SIG-M5 (cell line): ENCODE data around the gene ZNF385B.

Source experiments
- DNase-seq: peaks from one replicate; lab custom pipeline; 2025; lab: John Stamatoyannopoulos, UW

The ZNF385B gene

DNA sequence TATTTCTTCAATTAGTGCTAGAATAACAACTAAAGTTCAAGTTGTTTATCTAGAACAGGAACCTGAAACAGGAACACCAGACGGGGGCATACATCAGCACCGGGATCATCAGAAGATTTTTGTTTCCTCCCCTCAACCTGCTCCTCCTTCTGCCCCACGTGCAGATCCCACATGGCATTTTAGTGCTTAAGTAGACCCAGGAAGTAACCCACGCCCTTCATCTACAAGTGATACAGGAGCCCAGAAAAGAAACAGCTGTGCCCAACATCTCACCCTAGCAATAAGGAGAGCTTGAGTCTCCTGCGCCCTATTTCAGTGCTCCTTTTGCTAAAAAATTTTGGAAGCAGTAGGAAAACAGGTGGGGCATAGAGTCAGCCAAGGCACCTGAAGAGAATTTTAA, 5.2 kb downstream of the ZNF385B start:
- DNase-seq = no peak

DNA sequence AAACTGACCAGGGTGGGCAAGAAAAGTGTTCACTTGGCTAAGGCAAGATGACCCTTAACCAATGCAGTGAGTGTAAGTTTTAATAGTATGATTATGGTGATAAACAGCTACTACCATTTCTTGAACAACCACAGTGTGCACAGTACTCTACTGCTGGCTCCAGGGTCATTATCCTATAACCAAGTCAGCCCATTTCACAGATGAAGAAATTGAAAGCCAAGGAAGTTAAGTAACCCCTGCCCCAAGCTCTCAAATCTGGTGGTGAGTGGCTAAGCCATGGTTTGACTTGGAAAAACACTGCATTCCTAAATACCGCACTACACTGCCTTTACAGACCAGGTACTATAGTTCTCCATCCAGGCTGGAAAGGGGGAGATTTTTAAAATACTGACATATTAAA, 5.7 kb downstream of the ZNF385B start:
- DNase-seq = no peak

DNA sequence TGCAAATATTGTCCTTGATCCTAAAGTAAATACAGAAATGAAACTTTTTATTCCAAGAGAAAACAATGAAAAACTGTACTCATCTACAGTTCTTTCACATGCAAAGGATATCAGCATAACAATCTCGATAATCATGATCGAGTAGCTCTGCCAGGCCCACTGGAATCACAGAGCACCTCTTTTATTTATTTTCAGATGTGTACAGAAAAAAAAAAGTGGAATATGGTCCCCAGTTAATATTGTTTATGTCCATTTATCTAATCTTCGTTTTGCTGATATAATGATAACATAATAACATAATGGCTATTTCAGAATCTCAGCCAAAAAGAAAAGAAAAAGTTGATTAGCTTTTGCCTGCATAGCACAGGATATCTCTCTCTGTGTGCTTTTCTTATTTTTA, 6.5 kb downstream of the ZNF385B start:
- no peak for DNase-seq

DNA sequence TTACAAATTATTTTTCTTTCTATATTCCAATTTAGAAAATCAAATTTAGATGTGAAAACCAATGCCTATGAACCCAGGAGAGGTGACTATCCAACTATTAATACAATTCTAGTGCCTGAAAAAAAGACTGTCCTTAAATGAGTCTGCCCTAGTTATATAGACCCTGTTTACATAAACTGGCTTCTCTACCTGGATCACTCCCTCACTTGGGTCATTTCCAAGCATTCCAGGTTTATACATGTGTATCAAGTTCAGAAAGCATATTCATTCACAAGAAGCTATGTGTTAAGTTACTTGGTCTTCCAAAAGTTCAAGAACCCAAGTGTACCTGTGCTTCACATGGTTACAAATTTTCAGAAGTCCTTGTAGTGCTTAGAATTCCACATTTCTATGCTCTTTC, 8.3 kb downstream of the ZNF385B start:
- no peak for DNase-seq

DNA sequence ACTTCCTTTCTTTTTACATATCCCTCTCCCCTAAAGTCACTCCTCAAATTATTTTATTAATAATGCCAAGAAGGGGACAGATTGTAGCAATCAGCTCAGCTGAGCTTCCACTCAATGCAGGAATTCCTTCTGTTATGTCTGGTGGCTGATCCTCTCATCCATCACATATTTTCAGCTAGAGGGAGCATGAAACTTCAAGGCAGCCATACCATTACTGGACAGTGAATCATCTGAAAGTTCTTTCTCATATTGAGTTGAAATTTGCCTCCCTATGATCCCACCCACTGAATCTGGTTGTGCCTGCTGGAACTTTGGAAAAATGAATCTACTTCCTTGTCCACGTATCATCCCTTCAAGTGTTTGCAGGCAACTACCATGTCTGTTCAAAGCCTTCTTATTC, 11.2 kb downstream of the ZNF385B start:
- no peak for DNase-seq

DNA sequence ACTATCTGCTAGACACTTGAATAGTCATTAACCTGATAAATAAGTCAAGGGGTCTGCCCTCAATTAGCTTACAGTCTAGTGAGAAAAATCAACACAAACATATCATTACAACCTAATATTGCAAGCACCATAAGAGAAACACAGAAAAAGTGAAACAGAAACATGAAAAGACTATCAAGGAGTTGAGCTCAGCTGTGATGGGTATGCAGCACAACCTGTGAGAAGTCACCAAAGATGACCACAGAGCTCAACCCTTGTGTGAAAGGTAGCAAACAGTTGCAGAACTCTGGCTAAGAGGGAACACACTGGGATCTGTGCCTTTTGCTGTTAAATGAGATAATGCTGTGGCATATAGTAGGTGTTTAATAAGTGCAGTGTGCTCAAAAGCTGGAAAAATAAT, 11.7 kb downstream of the ZNF385B start:
- no peak for DNase-seq

DNA sequence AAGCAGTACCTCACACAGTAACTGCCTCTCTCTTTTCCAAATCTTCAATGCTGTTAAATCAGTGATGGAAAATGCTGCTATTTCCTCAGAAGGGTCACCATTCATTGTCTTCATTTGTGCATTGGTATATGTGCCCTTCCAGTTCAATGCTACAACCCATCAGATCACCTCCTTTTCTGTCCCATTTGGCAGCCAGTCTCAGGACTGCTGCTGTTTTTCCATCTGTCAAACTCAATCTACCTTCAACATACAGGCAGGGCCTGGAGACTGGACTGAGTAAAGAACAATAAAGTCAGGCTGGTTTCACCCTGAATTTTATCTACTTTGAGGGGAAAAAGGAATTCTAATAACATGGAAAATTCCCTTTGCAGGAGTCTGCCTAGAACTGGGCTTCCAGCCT, 17.9 kb downstream of the ZNF385B start:
- no peak for DNase-seq

DNA sequence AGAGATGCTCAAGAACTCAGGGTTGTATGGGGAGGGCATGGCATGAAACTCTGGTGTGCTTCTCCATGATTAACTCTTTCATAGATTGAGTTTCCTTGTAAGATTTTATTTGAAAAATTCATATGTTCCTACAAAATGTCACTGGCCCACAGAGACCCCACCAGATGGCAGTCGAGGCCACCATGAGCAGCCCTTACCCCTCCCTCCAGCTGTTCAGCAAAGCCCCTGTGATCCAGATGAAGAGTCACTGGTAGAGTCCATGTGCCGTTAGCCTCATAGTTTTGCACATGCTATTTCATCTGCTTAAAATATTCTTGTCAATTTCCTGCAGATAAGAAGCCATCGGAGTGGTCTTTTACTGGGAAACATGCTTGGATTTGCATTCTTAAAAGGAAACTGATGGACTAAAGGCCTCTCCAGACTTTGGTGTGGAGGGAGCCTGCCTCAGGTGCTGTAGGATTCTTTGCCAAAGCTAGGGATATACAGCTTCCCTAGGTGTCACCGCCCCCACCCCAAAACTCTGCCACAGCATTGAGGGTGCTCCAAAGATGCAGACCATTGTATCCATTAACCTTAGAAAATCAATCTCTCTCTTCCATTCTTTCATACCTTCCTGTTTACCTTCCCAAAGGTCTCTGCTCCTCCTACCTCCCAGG, 18.8 kb downstream of the ZNF385B start:
- DNase-seq = no peak

DNA sequence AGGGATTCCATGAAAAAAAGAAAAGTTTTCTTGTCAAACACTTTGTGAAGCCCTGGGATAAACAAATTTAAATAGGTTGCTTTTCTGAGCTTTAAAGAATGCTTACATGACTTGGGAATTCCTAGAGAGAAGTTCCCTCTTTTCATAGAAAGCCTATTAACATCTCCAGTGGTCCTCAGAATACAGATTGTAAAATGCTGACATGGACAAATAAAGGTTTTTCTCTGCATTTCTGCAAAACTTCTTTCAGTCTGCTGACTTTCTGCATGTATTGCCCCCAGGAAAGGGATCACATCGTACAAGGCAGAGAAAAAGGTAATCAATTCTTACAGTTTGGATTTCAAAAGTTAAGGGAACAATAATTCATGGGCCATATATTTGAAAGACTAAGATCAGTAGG, 20.6 kb downstream of the ZNF385B start:
- no peak for DNase-seq

DNA sequence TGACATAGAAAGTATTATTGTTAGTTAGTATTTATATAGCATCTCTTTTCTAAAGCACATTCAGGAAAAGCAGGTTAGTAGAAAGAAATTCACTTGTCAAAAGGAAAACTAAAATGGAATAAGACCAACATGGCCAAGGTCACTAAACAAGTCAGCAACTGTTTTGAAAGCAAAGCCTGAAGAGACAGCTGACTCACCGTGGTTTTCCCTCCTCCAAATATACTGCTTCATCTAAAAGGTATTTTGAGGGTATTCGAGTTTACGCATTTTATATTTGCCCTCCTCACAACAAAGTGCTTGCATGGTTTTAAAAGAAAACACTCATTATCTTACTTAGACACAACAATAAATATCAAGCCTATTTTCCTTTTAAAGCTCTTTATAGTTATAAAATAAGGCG, 24.0 kb downstream of the ZNF385B start:
- DNase-seq = no peak

DNA sequence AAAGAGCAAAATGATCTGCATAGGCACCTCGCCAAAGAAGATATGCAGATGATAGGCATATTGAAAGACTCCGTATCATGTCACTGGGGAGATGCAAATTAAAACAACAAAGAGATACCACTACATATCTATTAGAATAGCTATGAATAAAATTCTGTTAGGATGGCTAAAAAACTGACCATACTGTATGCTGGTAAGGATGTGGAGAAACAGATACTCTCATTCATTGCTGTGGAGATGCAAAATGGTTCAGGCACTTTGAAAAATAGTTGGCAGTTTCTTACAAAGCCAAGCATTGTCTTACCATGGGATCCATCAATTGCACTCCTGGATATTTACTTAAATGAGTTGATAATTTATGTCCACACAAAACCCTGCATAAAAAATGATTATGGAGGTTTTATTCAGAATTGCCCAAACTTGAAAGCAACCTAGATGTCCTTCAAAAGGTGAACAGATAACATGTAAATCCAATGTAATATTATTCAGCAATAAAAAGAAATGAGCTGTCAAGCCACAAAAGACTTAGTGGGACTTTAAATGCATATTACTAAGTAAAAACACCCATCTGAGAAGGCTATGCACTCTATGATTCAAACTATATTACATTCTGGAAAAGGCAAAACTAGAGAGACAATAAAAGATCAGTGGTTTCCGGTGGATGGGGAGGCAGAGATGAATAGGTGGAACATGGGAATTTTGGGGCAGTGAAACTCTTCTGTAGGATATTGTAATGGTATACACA, 31.2 kb downstream of the ZNF385B start:
- DNase-seq = no peak

DNA sequence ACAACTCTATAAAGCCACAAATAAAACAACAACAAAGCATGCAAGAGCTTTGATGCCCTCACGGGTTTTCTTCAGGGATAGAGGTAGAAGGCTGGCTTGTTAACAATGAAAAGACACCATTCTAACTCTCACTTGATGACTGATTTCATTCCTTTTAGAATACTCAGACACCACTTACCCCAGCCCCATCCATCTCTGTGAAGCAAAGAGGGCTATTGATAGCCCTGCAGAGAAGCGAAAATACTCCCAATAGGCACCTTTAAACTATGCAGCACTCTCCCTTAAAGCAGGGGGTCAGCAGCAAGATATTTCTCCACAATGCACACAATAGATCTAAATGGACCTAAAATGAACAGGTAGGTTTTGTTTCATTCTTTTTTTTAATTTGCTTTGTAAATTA, 35.1 kb downstream of the ZNF385B start:
- DNase-seq = no peak

DNA sequence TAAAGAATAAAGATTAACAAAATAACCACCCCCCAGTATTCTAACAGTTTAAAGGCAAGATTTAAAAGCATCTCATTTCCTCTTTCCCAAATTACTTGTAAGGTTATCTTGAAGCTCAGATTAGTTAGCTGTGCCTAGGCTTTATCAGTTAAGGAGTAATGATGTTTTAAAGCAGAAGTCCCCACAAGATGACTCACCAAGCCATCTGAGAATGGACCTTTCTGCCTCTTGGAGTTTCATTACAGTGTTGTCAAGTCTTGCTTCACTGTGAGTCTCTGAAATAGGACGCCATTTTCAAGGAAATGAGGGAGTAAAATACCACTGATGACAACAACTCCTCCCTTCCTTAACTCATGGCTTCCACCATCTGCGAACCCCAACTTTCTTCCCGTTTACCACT, 35.9 kb downstream of the ZNF385B start:
- DNase-seq = peak; percentile 22

DNA sequence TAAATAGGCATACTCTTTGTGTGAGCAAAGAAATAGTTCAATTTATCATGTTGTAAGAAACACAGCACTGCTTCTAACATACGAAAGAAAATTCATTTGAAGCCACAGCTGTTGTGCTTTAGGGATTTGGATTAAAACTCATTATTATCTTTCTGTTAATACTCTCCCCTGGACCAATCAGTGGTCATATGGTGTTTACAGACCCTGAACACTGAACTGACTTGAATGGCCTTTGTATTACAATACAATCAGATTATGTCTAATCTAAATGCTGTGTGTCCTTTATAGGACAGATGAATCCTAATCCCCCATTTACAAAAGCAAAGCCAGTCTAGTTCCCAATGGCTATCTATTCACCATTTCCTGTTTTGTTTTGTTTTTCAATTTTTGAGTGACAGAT, 36.5 kb downstream of the ZNF385B start:
- no peak for DNase-seq

DNA sequence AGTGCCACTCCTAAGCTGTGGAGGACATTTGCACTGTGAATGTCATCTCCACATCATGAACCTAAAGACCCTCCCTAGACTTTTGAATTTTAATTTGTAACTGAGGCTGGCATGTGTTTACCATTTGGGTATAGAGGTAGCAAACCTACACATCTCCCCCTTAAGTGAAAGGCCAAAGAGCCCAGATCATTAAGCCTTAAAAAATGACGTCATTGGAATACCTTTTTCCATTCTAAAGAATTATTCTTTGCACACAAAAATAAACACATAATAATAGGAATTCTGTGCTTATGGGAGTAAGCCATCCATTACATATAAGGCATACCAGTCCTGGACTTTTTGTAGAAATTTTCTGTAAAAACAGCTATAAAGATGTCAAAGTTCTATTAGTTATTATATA, 38.9 kb downstream of the ZNF385B start:
- DNase-seq = no peak

DNA sequence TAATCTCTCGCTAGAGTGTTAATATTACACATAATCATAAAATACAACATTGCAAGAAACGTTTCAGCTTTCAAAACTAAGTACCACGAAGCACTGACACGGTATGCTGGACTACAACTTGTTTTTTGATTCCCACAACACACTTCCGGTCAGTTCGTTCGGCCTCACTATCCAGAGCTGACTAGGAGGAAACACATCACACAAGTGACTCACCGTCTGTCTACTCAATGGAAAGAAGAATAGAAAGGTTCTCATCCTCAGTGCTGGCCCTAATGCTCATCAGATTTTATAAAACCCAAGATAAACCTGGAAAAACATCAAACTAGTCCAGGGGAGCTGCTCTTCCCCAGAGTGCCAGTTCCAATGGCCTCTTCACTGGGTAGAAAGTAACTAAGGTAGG, 42.9 kb downstream of the ZNF385B start:
- no peak for DNase-seq

DNA sequence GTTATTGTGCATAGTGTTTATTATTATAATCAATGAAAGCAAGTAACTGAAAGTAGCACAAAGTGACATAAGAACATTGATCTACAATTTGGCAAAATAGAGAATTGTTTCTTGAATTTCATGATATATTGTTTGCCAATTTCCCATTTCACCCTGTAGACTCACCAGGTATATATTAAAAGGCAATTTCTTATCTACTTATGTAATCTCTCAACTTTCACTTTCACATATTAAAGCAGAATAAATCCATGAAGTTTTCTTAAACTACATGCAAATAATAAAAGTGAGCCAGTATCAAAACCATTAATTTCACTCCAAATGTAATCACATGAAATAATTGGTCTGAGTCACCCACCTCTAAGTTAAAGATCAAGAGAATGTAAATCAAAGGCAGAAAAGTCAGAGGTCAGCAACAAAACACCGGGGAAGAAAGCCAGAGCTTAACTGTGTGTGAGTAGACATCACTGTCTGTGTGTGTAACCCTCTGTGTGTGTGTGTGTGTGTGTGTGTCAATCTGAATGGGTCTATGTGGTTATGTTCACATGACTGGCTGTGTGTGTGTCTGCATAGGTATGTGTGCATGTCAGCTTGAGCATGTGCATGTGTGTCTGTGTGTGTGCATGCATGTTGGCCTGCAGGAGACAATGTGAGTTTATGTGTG, 44.1 kb downstream of the ZNF385B start:
- no peak for DNase-seq

DNA sequence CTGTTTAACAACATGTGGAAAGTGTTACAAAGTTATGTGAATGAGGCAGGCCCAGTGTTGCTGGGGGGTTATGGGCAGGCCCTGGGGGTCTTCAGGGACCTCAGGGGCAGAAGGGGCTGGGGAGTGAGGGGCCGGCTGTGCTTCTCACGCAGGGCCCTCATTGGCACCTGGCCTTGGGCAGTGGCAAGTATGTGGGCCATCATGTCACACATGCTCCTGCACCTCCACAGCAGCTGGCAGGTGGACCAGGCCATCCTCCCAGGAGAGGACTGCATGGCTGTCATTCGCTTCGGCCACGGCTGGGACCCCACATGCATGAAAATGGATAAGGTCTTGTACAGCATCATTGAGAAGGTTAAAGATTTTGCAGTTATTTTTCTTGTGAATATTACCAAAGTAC, 47.4 kb downstream of the ZNF385B start:
- no peak for DNase-seq

DNA sequence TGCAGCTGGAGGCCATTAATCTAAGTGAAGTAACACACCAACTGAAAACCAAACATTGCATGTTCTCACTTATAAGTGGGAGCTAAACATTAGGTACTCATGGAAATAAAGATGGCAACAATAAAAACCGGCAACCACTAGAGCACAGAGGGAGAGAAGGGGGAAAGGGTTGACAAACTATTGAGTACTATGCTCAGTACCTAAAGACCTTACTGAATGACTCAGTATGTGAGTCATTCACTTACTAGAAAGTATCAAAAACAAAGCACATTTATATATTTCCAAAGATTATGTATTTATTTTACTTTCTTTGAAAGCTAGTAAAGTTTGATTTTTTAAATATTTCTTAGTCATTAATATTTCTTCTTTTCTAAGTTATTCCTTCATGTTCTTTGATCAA, 48.9 kb downstream of the ZNF385B start:
- no peak for DNase-seq

DNA sequence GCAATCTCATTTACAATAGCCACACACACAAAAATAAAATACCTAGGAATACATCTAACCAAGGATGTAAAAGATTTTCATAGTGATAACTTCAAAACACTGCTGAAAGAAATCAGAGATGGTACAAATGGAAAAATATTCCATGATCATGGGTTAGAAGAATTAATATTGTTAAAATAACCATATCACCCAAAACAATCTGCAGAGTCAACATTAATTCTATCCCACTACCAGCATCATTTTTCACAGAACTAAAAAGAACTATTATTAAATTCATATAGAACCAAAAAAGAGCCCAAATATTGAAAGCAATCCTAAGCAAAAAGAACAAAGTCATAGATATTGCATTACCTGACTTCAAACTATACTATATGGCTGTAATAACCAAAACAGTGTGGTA, 50.4 kb downstream of the ZNF385B start:
- no peak for DNase-seq

DNA sequence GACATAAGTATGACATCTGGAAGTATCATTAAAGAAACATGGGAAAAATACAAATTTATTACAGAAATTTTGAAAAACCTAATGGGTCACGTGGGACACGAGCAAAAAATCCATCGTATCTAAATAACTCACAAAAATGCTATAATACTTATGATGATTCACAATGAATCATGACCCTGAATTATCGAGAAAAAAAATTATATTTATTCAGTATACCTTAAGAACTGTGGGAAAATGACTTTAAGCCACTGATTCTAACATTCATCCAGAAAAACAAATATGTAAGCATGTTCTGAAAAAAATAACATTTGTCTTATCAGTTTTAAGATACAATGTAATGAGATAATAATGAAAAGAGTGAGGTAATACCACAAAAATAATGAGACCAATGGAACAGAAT, 51.8 kb downstream of the ZNF385B start:
- no peak for DNase-seq

DNA sequence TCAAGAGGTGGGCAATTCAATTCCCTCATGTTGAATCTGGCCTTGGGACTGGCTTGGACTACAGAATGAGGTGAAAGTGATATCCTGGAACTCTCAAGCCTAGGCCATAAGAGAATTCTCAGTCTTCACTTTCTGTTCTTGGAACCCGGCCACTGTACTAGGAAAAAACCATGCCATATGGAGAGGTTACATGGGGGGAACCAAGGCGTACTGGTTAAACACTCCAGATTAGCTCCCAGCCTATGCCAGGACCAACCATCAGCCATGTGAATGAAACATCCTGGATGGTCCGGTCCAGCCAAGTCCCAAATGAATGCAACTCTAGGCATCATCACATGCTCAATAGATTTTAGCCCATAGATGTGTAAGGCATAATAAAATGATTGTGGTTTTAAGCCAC, 56.4 kb downstream of the ZNF385B start:
- DNase-seq = no peak

DNA sequence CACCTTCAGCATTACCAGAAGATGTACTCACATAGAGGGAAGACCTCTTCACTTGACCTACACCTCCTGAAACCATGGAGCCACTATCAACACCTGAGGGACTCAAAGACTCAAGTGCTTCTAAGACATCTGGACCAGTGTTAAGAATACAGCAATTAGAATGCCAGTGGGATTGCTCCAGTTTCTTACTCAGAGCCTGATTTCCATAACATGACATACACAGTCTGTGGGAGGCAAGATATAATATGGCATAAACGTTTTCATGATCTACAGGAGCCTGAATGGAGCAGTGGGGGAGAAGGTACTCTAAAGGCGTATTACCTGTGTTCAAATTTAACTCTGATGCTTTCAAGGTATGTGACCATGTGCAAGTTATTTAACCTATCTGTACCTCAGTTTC, 57.2 kb downstream of the ZNF385B start:
- no peak for DNase-seq
